MM.1S (cell line): ENCODE data around the gene CD164L2.
A peak's percentile ranks its signal among the peaks of the same experiment; 100 is the strongest.

Experiments used
- DNase-seq: peaks from one replicate; pipeline ENCODE4 v3.0.0-alpha.2; 2015
- H2AFZ ChIP-seq: fragments of 300-600 bp; sonication (generic); 2 replicates; pipeline ENCODE4 v1.6.0; 2016; ENCODE audit warnings: antibody characterized with exemption, low read length
- H3F3A ChIP-seq: fragments of 300-600 bp; sonication (generic); 2 replicates; pipeline ENCODE4 v1.6.1; 2016; ENCODE audit warnings: mild to moderate bottlenecking, antibody characterized with exemption, low read length, moderate library complexity, mixed read lengths; ENCODE audit not compliant: insufficient read depth
- H3K27ac ChIP-seq: fragments of 300-600 bp; sonication (generic); 2 replicates; pipeline ENCODE4 v1.5.1; 2016; ENCODE audit warnings: mild to moderate bottlenecking, low read length
- H3K27me3 ChIP-seq: fragments of 300-600 bp; sonication (generic); replicated peaks from 2 replicates; pipeline ENCODE4 v1.6.0; 2016; ENCODE audit warnings: low read length; ENCODE audit not compliant: insufficient read depth
- H3K36me3 ChIP-seq: fragments of 300-600 bp; sonication (generic); replicated peaks from 2 replicates; pipeline ENCODE4 v1.6.1; 2016; ENCODE audit warnings: mild to moderate bottlenecking, low read length, mixed read lengths; ENCODE audit not compliant: insufficient read depth
- H3K4me1 ChIP-seq: fragments of 300-600 bp; sonication (generic); 2 replicates; pipeline ENCODE4 v1.6.1; 2016; ENCODE audit warnings: low read length, mixed read lengths
- H3K4me2 ChIP-seq: fragments of 300-600 bp; sonication (generic); 2 replicates; pipeline ENCODE4 v1.6.0; 2016; ENCODE audit warnings: low read depth, low read length
- H3K4me3 ChIP-seq: fragments of 300-600 bp; sonication (generic); 2 replicates; pipeline ENCODE4 v1.5.1; 2016; ENCODE audit warnings: low read length, mixed read lengths
- H3K79me2 ChIP-seq: fragments of 300-600 bp; sonication (generic); 2 replicates; pipeline ENCODE4 v1.6.1; 2016; ENCODE audit warnings: mixed run types, low read length, mixed read lengths
- H3K9ac ChIP-seq: fragments of 300-600 bp; sonication (generic); 2 replicates; pipeline ENCODE4 v1.6.1; 2016; ENCODE audit warnings: low read length, mixed read lengths
- H3K9me2 ChIP-seq: fragments of 300-600 bp; sonication (generic); replicated peaks from 2 replicates; pipeline ENCODE4 v1.6.1; 2016; ENCODE audit warnings: mild to moderate bottlenecking, low read length, mixed read lengths; ENCODE audit not compliant: insufficient read depth
- H3K9me3 ChIP-seq: fragments of 300-600 bp; sonication (generic); replicated peaks from 2 replicates; pipeline ENCODE4 v1.6.1; 2016; ENCODE audit warnings: mild to moderate bottlenecking, low read length, mixed read lengths; ENCODE audit not compliant: insufficient read depth
- H4K20me1 ChIP-seq: fragments of 300-600 bp; sonication (generic); 2 replicates; pipeline ENCODE4 v1.6.1; 2016; ENCODE audit warnings: mild to moderate bottlenecking, low read length, moderate library complexity, mixed read lengths; ENCODE audit not compliant: insufficient read depth
- EZH2 ChIP-seq: fragments of 300-600 bp; sonication (generic); optimal IDR thresholded peaks from 2 replicates; pipeline ENCODE3; 2017; ENCODE audit warnings: low read depth, mild to moderate bottlenecking, antibody characterized with exemption, low read length, mixed read lengths
- EZH2phosphoT487 ChIP-seq: fragments of 300-600 bp; sonication (generic); IDR thresholded peaks from 2 replicates; pipeline ENCODE4 v1.6.1; 2018; ENCODE audit warnings: antibody characterized with exemption, low read length
- TF ChIP-seq, protein P1 (sequence below): fragments of 300-600 bp; sonication (generic); IDR thresholded peaks from 2 replicates; pipeline ENCODE4 v1.5.1; 2016; ENCODE audit warnings: antibody characterized with exemption, low read length, mixed read lengths

CD164L2 gene

GRCh38 chr1:27341525-27342252 lies 41.4 kb downstream of the CD164L2 start, which contains the start of gene SYTL1:
Gene SYTL1, plus strand, starts transcription at chr1:27342022. Its CDS starts 3,313 bp downstream, at chr1:27345335.
- H4K20me1 ChIP-seq, result no peaks in the 10 kb centered on the region
- no peaks in the 10 kb centered on the region for H3K79me2 ChIP-seq
- peak; percentile 66 for DNase-seq
- H3K9ac ChIP-seq, result peak within 1 kb of the TSS; percentile 58; the same call in 1 of the 2 replicates
- no peaks in the 10 kb centered on the region for H3K9me3 ChIP-seq
- H2AFZ ChIP-seq, result peak within 1 kb of the TSS; percentile 97
- H3K4me1 ChIP-seq, result peaks cover 13% of the 10 kb centered on the region
- H3K4me2 ChIP-seq, result peak within 1 kb of the TSS; percentile 99
- TF ChIP-seq EZH2 (no peak), EZH2phosphoT487 (no peak)
- TF ChIP-seq, protein P1, sequence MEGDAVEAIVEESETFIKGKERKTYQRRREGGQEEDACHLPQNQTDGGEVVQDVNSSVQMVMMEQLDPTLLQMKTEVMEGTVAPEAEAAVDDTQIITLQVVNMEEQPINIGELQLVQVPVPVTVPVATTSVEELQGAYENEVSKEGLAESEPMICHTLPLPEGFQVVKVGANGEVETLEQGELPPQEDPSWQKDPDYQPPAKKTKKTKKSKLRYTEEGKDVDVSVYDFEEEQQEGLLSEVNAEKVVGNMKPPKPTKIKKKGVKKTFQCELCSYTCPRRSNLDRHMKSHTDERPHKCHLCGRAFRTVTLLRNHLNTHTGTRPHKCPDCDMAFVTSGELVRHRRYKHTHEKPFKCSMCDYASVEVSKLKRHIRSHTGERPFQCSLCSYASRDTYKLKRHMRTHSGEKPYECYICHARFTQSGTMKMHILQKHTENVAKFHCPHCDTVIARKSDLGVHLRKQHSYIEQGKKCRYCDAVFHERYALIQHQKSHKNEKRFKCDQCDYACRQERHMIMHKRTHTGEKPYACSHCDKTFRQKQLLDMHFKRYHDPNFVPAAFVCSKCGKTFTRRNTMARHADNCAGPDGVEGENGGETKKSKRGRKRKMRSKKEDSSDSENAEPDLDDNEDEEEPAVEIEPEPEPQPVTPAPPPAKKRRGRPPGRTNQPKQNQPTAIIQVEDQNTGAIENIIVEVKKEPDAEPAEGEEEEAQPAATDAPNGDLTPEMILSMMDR, result no peak
- no peaks in the 10 kb centered on the region for H3K27me3 ChIP-seq
- peak within 1 kb of the TSS; percentile 82 for H3K4me3 ChIP-seq
- no peaks in the 10 kb centered on the region for H3K9me2 ChIP-seq
- H3F3A ChIP-seq, result no peaks in the 10 kb centered on the region
- no peaks in the 10 kb centered on the region for H3K36me3 ChIP-seq
- H3K27ac ChIP-seq, result no peak within 1 kb of the TSS

- H3K4me2 ChIP-seq, result no peak overlapping the region
These were observed 43.9 kb downstream of the CD164L2 start for GRCh38 chr1:27339213-27339612.

GRCh38 chr1:27338751-27339150 lies 44.4 kb downstream of the CD164L2 start:
- no peaks in the 10 kb centered on the region; the same call in 1 of the 2 replicates for H3K36me3 ChIP-seq
- no peak overlapping the region for H3K4me2 ChIP-seq
- H2AFZ ChIP-seq, result no peak overlapping the region
- no peak overlapping the region for H3K27ac ChIP-seq
- H3K4me1 ChIP-seq, result peaks cover 13% of the 10 kb centered on the region
- no peak for DNase-seq
- no peaks in the 10 kb centered on the region for H3K79me2 ChIP-seq
- no peak overlapping the region for H3K9ac ChIP-seq
- TF ChIP-seq EZH2, result no peak
- TF ChIP-seq, protein P1, result no peak
- TF ChIP-seq EZH2phosphoT487, result no peak
- no peaks in the 10 kb centered on the region for H3F3A ChIP-seq
- no peak overlapping the region for H3K4me3 ChIP-seq
- no peaks in the 10 kb centered on the region for H4K20me1 ChIP-seq
- no peaks in the 10 kb centered on the region for H3K9me3 ChIP-seq
- H3K27me3 ChIP-seq, result no peaks in the 10 kb centered on the region
- no peaks in the 10 kb centered on the region for H3K9me2 ChIP-seq

More at GRCh38 chr1:27339213-27339612, 43.9 kb downstream of the CD164L2 start:
- Histone ChIP-seq H3K36me3 (no peaks in the 10 kb centered on the region; the same call in 1 of the 2 replicates), H3K79me2 (no peaks in the 10 kb centered on the region), H3K27ac (no peak overlapping the region), H4K20me1 (no peaks in the 10 kb centered on the region), H3K9me3 (no peaks in the 10 kb centered on the region), H3K4me1 (peaks cover 13% of the 10 kb centered on the region), H2AFZ (no peak overlapping the region), H3K4me3 (no peak overlapping the region), H3F3A (no peaks in the 10 kb centered on the region), H3K9me2 (no peaks in the 10 kb centered on the region), H3K27me3 (no peaks in the 10 kb centered on the region), H3K9ac (no peak overlapping the region)
- TF ChIP-seq EZH2 (no peak), EZH2phosphoT487 (no peak)
- TF ChIP-seq, protein P1, result no peak
- no peak for DNase-seq
